Measurements from ENCODE around the gene KCND3.

KCND3 gene

DNA sequence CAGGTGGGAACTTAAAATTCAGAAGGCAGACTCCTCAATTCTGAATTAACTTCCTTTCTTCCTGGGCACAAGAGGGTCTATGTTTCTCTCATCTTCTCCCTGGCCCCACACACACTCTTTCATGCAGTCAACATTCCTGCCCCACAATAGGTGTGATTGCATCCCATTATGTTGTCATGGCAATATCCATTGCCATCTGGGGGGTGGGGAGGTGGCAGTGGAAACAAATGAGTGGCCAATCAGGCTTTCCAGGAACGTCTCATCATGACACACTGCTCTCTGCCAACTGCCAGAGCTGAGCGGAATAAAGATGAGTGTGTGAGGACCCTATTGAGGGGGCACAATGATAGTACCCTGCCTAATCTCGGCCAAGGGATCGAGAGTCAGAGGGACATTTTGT, 80.4 kb downstream of the KCND3 start:
- no peak for DNase-seq

DNA sequence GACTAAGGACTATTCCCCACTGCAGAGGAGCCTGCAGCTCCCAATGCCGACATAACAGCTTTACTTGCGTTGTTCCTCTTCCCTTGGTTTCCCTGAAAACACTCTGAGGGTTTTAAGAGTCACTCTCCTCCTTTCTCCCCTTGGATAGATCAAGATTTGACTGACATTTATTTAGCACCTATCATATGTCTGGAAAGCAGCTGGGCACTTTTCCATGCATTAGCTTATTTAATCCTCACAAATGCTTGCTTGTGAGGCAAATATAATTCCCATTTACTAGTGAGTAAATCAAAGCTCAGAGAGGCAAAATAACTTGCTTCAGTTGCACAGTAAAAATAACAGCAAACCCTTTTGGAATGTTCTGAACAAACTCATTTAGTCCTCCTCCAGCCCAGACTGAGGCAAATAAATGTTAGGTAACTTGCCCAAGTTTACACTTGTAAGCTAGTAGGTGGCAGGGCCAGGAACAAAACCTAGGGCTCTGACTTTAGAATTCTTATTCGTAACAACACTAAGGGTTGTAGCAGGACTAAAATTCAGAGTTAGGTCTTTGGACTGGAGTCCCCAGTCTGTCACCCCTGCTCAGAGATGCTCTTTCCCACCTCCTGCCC, 81.4 kb downstream of the KCND3 start:
- no peak for DNase-seq

DNA sequence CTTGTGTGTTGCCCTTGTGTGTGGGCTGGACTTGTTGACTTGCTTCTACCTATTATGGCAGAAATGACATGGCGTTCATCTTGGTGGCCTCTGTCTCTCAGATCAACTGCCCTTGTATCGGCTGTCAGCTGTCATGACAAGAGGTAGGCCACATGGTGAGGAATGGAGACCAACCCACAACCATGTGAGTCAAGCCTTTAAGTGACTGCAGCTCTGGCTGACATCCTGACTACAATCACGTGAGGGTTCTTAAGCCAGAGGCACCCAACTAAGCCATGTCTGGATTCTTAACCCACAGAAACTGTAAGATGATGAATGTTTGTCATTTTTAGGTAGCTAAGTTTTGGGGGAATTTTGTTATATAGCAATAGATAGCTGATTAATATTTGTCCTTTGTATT, 82.1 kb downstream of the KCND3 start:
- no peak for DNase-seq

DNA sequence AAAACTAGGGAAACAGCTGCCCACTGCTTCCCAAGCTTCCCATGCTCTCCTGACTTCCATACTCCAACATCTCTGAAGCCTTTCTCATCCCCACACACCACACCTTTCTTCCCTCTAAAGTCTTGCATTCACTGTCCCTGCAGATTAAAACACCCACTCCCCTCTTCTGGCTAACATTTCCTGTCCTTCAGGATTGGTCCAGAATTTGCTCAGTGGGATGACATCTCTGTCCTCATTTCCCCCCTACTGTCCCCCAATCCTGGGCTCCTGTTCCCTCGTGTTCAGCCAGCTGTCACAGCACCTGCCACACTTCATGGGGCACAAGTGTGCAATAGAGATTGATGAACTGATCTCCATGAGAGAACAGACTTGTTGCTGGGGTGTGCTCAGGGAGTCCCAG, 82.7 kb downstream of the KCND3 start:
- DNase-seq = no peak

DNA sequence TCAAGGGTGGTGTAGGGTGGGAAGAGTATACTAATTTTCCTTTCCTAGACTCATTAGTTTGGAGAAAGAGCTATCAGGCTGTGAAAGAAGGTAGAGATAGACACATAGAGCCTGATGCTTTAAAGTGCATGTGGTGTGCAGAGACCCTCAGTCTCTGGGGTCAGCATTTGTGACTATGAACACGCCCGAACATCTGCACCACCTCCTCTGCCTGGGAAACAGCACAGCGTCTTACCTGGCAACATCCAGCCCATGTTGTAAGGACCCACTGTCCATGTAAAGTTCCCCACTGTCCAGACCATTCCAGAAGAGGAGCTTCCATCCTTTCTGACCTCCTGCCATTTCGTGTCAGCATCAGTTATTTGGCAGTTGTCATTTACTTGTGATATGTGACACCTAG, 83.4 kb downstream of the KCND3 start:
- DNase-seq = no peak

DNA sequence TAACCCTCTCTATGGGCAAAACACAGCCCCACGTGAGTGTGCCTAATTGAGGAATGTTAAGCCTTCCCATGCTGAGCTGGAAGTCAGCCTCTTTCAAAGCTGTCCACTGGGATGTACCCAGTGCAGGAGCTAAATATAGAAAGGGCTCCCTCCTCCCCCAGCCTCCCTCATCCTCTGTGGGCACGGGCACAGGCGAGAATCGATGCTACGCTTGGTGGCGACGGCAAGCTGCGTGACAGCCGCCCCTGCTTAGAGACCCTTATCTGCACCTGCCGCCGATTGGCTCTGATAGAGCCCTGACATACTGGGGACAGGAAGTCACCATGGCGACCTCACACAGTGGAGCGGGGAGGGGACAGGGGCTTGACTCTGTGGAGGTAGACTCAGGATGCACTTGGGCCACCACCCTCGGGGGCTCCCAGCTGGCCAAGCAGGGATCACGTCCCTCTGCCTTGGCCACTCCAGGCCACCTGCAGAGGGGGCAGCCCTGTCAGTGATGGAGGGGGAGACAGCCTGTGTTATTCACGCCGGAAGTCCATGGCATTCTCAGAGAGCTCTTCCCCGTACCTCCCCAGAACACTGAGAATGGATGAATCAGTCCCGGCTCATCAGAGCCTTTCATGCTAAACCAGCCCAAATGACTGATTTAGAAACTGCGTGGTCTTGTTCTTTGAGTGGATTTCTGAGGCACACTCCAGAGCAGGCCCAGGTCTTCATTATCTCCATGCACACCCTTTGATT, 84.8 kb downstream of the KCND3 start:
- DNase-seq = no peak

DNA sequence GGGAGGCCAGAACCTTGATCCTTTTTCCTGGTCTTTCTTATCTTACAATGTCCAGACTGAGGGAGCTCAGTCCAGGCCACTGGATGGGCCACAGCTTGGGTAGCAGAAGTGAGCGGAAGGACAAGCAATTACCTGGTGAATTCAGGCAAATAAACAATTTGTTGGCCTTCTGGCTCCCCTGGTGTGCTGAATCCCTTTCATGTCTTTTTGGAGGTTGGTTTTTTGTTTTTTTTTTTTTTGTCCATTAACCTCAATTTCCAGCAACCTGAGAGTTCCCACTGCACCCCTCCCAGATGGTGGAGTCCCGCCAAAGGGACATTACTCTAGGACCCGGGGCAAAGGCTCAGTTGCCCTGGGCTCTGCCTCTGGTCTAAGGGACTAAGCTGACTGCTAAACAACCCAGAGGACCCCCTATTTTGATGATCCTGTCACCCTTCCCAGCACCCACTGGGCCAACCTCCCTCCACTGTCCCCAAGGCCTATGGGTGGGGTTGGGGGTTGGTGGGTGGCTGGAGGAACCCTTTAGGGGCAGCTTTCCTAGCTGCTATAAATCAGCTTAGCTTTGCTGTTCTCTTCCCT, 85.5 kb downstream of the KCND3 start:
- DNase-seq = no peak

DNA sequence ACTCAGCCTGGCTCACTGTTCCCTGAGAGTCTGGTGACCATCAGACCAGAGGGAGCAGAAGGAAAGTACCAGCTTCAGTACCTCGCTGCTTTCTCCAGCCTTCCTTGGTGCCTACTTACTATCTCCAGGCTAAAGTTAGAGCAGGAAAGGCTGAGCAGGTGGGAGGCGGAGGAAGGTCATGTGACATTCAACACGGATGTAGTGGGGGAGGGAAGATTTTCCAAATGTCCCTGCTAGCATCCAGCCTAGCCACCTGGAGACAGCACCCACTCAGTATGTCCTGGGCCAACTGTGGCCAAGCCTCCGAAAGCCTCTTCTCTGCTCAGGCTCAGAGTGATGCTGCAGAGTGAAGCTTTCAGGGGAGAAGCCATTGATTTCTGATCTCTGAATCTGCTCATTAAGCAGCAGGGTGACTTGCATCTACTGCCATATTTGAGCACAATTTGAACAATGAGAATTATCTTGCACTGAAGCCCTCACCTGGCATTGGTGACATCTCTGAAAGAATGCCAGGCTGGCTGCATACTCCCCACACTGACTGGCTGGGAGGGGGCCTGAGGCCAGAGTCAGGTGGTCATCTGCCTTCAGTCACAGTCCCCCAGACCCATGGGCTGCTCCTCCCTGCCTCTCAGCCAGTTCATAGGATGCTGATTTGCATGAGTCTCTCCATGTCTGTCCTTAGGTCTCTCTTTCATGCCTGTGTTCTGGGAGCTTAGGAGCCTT, 86.2 kb downstream of the KCND3 start:
- DNase-seq = no peak

DNA sequence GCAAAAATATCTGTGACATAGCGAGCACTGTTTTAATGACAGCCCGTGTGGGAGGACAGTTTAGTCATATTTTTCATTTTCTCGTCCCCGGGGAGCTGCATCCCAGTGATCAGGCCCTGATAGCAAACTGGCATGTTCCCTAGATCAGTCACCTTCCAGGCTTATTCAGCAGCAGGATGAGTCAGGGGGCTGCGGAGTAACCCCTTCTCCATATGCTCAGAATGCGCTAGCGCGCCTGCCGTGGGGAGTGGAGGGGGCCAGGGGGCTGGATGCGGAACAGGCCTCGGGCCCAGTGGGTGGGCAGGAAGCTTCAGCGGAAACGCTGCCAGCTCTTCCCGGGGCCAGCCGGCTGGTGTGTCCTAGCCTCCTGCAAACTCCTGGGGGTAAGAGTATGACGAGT, 94.0 kb downstream of the KCND3 start:
- no peak for DNase-seq

DNA sequence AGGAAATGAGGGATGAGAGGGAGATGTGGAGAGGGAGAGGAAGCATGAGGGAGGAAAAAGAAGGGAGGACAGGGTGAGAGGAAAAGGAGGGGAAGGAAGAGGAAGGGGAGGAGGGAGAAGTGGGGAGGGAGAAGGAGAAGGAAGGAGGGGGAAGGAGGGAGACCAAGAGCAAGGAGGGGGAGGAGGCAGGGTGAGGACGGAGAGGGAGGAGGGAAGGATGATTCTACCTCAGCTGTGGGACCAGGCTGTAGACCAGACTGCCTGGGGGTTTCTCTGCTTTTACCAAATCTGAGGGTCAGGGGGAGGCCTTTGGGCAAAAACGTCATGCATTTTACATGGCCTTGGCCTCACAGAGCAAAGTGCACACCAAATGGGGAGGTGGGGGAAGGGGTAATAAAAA, 94.5 kb downstream of the KCND3 start:
- DNase-seq = no peak

DNA sequence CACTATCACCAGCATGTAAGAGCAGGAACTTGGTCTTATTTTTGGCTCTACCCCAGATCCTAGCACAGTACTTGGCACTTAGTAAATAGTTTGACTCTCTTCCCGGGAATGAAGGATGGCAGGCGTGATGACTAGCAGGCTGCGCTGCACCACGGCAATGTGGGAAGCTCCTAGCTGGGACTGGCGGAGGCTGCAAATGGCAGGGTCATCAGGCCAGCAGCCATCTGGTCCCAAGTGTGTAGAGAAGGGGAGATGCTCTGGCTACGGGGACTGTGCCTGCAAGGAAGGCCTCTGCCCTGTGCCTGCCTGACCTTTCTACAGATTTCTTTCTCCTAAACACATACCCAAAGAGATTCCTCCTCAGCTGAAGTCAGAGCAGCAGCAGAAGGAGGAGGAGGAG, 95.0 kb downstream of the KCND3 start:
- no peak for DNase-seq

DNA sequence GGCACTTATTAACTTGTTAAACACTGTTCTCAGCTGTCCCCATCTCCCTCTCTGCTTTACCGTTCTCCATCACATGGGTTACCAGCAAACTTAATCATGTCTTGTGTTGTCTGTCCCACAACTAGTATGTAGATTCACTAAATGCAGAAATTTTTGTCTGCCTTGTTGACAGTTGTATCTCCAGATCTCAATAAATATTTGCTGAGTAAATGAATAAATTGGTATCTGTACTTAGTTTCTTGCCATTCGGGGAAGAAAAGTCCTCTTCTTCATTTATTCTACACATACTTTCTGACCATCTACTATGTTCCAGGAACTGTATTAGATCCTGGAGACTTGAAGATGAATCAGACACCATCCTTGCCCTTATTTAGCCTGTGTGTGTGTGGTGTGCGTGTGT, 97.9 kb downstream of the KCND3 start:
- DNase-seq = no peak

DNA sequence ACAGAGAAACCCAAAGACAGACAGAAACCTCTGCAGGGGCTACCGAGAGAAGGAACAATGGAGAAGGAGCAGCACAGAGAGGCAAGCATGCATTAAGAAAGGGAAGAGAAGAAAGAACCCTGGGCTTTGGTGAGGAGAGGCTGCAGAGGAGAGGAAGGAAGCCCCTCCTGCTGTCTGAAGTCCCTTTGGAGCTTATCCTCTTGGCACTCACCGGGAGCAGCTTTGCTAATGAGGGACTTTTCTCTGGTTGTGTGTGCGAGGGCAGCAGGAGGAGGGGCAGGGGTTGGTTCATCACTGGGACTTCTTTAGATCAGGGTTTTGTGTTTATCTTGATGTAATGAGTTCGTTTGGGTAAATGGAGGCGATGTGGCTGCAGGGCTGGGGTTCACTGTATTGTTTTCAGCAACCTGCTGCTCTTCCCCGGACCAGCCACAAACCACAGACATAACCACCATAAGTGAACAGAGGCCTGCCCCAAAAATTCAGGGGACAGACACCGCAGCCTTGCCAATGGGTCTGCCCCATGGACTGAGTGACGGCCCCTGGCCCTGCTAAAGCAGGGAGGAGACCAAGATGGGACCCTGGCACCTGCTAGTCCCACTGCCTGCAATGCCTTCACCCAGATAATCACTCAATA, 100.6 kb downstream of the KCND3 start:
- no peak for DNase-seq

DNA sequence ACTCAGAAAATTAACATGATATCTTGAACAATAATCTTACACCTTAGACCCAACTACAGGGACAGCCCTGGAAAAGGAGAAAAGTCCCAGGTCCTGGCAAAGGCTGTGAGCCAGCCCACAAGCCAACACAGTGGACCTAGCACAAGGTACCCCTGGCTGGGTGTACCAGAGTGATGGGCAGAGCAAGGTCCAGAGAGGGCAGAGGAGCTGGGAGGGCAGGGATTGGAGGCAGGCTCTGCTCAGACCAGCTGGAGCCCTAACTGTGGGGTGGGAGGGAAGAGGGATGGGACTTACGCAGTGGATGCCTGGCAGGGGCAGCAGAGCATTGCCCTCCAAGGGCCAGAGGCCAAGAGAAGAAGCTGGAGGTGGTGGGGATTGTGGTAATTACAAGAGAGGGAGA, 101.6 kb downstream of the KCND3 start:
- DNase-seq = no peak

DNA sequence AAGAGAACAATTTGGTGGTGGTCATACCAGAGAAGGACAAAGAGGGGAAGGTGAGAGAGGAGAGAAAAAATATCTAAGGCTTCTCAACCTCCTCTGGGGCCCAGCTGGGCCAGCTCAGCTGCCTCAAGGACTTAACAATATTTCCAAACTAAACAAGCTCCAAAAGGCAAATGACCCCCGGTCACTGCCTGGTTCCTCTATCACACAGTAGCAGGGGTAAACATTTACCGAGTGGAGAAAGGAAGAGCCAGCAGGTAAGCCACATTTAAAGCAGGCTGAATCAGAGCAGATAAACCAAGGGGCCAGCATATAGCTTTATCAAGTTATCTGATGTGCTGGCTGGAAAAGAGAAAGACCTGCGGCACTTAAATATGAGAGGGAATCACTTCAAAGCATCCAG, 102.1 kb downstream of the KCND3 start:
- DNase-seq = no peak

DNA sequence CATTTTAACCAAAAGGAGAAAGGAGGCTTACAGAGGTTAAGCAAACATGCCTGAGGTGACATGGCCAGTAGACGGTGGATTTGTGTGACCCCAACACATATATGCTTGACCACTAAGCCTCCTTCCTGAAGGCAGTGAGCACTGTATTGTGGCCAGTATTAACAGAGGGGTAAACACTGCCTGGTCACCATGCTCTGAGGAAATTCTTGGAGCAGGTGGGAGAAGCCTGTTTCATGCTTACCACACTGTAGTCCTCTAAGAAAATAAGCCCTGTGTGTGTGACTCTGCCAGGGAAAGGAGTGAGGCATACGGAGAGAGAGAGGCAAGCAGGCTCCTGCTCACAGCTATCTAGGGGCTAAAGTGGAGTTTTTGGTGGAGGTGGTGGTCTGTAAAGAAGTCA, 102.7 kb downstream of the KCND3 start:
- no peak for DNase-seq

DNA sequence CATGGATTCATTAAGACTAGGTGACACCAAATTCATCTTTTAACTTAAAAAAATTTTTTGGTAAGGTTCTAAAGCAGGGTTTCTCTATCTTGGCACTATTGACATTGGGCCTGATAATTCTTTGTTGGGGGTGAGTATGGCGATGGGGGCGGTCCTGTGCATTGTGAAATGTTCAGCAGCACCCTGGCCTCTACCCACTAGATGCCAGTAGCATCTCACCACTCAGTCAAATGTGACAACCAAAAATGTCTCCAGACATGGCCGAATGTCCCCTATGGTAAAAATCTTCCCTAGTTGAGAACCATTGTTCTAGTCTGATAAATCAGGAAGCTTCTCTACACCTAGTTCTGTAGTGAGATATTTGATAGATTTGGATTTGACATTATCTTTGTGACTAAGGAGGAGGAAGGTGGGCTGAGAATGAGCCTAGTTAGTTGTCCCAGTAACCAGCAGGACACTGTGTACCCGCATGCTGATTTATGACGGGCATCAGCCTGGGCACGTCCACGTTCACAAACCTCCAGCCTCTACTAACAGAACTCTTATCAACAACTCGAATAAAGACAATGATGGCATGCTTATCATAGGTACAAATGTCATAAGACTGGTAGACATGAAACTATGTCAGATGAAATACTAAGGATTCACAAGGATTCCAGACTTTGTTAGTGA, 104.6 kb downstream of the KCND3 start:
- no peak for DNase-seq

DNA sequence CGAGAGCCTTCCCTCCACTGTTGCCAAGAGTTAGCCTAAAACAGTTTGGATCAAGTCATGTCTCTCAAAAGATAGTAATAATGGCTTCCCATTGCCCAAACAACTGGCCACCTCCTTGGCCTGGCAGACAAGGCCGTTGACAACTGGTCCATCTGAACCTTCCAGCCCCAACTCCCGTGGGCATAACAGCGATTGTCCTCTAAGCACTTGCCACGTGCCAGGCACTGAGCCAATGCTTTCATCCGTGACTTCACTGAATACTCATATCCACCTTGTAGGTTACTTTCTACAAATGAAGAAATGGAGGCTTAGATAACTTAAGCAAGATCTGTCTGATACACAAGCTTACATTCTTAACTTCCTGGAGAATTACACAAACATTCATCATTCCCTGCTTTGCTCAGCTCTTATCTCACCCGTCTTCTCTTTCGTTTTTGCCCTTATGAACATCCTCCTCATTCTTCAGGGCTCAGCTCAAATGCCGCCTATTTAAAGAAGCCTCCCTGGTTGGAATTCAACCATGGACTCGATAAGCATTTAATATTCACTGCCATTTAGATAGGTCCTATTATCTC, 106.4 kb downstream of the KCND3 start:
- DNase-seq = no peak

DNA sequence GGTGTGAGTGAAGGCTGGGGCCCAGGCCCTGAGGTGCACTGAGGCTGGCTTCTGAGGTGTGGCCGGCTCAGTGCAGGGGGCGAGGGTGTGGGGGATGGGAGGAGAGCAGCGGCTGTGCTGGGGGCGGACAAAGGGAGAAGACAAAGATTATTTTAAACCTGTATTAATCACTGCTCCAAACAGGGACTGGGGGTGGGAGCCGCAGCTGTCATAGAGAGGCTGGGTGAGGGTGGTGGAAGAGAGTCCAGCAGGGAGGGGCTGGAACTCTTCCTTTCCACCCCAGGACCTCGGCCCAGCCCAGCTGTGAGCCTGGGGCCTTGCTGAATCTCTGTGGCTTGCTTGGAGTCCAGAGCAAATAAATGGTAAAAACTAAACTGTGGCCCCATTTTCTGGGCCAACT, 106.9 kb downstream of the KCND3 start:
- no peak for DNase-seq

DNA sequence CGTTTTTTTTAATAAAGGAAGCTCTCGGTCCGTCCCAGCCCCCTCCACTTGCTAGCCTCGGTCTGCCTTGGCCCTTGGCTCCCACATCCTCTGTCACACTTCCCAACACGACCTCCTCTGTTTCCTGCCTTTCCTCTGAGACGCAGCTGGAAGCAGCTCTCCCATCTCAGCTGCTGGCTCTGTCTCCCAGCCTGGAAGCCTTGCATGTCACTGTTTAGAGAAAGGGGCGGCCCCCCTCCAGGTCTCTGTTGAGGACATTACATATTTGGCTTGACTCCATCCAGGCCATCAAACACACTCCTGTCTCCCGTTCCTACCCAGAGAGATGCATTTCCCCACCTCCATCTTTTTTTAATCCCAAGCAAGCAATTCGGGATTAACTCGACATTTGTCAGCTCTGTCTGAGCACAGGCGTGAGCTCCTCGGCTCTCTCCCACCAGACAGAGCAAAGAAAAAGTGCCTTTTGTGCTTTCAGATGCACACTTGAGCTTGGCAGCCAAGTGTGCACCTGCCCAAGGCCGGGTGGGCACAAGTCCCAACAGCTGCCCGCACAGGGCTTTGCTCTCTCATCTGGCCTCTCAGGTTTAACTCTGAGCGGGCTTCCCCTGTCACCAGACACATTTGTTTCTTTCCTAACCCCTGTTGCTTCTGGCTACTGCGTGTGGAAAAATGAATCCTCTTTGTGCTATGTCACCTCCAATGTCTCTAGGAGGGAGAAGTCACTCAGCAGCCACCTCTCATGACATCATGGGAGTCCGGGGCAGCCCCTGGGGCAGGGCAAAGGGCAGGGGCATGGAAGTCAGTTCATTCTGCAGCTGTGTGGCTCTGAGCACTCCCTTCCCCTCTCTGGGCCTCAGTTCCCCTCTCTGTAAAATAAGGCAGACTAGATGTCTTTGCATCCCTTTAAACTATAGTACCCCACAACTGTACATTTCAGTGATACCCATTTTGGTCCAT, 108.3 kb downstream of the KCND3 start:
- no peak for DNase-seq

DNA sequence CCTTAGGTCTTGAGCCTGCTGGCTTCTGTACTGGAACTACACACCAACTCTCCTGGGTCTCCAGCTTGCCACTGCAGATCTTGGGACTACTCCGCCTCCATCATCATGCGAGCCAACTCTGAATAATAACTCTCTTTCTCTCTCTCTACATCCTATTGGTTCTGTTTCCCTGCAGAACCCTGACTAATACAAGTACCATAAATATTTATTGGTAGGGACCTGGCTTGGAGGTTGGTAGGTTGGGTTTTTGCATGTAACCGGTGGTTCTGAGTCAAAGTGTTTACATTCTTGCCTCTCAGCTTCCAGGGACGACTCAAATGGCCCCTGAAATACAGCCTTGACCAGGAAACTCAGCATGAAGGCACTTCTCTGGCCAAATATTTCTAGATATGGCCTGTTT, 110.4 kb downstream of the KCND3 start:
- DNase-seq = no peak
